Activated CD8-positive, alpha-beta memory T cell treated with anti-CD3 and anti-CD28 coated beads, Interleukin-2, amount 50 U/mL, for 48 hours (primary cell): Measurements from ENCODE around the gene LRP11.
A peak's percentile ranks its signal among the peaks of the same experiment; 100 is the strongest.
"Not testable (repeated sequence)": the region's sequence is repeated elsewhere in the genome, so short reads cannot be mapped to it uniquely, and the experiment has no call there.

ENCODE experiments used
- DNase-seq: peaks from one replicate; pipeline ENCODE4 v3.0.0-alpha.2; 2020

The LRP11 gene

DNA sequence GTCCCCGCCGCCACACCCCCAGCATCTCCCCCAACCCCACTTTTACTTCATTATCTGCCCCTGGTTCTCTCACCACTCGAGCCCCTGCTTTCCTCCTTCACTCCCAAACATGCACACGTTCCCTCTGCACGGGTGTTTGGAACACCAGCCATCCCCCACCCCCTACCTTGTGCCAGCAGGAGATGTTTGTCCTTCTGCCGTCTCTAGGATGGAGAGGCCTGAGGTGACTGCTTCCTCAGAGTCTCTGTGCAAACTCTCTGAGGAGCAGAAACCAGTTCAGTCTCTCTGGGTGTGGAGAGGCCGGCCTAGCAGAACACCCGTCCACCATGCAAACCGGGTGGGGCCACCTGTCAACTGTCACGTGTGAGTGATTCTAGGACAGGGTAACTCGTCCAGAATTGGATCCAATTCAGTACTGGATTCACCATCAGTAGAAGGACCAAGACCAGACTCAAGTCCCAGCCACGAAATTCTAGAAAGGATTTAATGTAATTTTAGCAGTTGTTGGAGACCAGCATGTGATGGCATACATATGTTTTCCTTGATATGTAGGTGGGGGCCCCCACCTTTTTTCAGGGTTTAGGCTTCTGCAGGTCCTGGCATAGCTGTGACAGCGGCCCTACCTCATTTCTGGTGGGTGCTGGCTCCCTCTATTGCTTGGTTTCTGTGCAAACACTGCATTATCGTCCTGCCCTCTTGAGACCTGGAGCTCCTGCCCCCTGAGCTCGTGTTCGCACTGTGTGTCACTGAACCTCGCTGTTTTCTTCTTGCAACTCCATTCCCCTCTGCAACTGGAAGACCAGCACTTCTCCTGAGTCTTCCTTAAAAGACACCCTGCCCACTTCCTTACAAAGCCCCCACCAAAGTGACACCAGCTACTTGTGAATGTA lies 33.9 kb upstream of the LRP11 start, which contains the start of gene RAET1E:
Gene RAET1E, minus strand, starts transcription at position 259 of the 890 bp plus-strand sequence. CDS start 7,212 bp downstream, outside the sequence.
- peak; percentile 37 for DNase-seq

- no peak for DNase-seq
Measured at GRCh38 chr6:149897015-149897697, 33.0 kb upstream of the LRP11 start.

DNA sequence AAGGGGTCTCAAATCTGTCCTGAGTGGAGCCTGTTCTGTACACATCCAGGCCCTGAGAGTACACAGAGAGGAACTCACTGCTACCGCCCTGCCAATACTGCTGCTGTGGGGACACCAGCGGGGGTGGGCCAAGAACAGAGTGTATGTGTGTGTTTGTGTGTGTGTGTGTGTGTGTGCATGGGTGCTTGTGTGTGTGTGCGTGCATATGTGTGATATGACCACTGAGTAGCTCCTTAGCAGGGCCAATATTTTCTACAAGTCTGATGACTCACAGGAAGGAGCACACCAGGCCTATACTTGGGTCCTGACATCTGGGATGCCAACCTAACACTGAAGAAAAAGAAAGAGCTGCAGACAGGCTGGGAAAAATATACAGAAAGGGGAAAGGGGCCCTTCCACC lies 32.3 kb upstream of the LRP11 start:
- no peak for DNase-seq

GRCh38 chr6:149895833-149896271 lies 31.7 kb upstream of the LRP11 start:
- DNase-seq = peak; percentile 50

DNA sequence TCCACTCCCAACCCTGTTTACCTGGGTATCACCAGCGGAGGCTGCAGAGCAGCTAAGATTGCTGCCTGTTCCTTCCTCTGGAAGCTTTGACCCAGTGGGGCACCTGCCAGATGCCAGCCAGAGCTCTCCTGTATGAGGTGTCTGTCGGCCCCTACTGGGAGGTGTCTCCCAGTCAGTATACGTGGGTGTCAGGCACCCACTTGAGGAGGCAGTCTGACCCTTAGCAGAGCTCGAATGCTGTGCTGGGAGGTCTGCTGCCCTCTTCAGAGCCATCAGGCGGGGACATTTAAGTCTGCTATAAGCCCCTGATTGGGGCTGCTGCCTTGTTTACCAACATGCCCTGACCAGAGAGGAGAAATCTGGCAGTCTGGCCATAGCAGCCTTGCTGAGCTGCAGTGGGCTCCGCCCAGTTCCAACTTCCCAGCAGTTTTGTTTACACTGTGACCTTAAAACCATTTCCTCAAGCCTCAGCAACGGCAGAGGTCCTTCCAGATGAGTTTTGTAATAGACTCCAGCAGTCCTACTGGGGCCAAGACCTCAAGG lies 31.0 kb upstream of the LRP11 start:
- DNase-seq = no peak

GRCh38 chr6:149891864-149892263 lies 27.7 kb upstream of the LRP11 start:
- not testable (repeated sequence) for DNase-seq

GRCh38 chr6:149891259-149891658 lies 27.1 kb upstream of the LRP11 start:
- no peak for DNase-seq

DNA sequence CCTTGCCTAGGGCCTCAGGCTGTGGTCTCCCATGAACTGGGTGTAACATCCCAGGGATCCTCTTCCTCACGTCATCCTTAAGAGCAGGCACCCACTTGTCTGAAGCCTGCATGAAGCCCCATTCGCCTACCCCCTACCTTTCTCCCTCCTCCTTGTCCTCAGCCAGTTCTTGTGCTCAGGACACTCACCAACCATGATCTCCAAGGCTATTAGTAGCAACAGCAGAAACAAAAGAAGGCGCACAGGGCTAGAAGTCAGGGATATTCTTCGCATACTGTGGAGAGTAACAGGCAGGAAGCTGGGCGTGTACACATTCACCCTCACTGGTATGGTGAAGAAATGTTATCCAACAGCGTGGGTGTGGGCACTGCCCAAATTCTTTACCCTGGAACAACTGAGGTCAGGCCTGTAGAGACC lies 26.5 kb upstream of the LRP11 start:
- no peak for DNase-seq

- no peak for DNase-seq
Measured at GRCh38 chr6:149889326-149889725, 25.2 kb upstream of the LRP11 start.

- DNase-seq = no peak
Measured at GRCh38 chr6:149888659-149889058, 24.5 kb upstream of the LRP11 start.

DNA sequence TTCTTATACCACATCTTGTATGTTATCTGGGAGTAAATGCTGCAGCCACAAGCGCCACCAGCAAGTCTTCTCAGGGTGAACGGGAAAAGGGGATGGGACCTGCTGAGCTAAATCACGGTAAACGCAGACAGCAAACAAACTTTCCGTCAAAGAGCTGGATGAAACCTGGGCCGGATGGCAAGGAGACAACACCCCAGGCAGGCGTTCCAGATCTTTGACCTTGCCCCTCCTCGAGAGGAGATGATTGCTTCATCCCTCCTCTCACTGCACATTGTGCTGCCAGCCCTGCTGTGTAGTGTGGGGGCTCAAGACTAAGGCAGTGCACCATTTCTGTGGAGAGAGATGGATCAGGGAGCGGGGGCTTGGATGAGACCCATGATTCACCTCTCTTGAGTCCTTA lies 23.9 kb upstream of the LRP11 start:
- DNase-seq = no peak

GRCh38 chr6:149887343-149887742 lies 23.2 kb upstream of the LRP11 start:
- DNase-seq = no peak

- no peak for DNase-seq
Measured at GRCh38 chr6:149885888-149886287, 21.7 kb upstream of the LRP11 start.

DNA sequence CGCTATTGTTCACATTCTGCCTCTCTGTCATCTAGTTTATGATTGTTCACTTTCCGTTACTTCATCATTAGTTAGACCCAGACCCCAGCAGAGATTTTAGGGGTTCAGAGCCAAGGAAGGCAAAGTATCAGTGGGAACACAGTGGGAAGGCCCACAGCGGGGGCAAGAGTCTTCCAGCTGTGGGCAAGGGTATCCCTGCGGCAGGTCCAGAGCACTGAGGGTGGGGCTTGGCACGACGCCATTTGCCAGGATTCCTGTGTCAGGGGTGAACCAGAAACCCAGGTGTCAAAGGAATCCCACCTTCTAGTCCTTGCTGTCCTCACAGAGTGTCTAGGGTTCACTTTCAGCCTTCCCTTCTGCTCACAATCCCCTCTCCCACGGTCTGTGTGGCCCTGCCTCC lies 20.5 kb upstream of the LRP11 start:
- no peak for DNase-seq

DNA sequence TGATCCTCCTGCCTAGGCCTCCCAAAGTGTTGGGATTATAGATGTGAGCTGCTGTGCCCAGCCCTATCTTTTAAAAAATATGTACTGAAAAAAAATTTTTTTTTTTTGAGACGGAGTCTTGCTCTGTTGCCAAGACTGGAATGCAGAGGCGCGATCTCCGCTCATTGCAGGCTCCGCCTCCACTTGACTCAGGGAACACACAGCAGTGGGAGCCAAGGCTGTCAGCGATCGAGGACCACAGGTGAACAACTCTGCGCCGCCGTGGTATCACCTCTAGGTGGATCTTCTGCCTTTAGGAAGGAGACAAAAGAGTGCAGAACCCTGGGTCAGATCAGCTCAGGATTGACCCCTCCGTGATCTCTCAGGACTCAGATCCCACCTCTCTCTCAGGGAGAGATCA lies 20.1 kb upstream of the LRP11 start:
- DNase-seq = no peak

DNA sequence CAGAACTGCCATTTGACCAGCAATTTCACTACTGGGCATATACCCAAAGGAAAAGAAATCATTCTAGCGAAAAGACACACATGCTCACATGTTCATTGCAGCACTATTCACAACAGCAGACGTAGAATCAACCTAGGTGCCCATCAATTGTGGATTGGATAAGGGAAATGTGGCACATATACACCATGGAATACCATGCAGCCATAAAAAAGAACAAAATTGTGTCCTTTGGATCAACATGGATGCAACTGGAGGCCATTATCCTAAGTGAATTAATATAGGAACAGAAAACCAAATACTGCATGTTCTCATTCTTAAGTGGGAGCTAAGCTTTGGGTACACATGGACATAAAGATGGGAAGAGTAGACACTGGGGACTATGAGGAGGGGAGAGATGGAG lies 17.7 kb upstream of the LRP11 start:
- no peak for DNase-seq

- no peak for DNase-seq
Measured at GRCh38 chr6:149881066-149881766, 17.1 kb upstream of the LRP11 start.

- DNase-seq = no peak
Measured at GRCh38 chr6:149877659-149878058, 13.5 kb upstream of the LRP11 start.

DNA sequence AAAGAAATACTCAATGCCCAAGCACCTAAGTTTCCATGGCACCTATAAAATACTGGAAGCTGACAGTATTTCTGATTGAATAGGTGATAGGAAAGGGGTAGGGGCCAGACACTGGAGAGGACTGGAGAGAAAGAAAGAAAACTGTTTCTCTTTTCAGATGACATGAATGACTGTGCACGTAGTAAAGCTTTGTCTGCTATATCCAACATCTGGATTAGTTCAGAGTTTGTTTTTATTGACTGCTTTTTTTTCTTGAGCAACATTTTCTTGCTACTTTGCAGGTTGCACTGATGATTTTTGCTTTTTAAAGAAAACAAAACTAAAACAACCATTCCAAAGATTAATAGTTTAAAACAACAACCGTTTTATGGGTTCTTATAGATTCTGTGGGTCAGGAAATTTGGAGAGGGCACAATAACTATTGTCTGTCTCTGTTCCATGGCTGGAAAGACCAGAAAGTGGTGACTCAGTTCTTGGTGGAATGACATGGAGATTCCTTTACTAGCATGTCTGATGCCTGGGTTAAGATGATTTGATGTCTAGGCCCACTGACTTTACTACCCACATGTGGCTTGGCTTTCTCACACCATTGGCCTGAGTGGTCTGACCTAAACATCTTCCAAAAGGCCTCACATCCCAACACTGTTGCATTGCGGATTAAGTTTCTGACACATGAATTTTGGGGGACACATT lies 12.2 kb upstream of the LRP11 start:
- no peak for DNase-seq

- no peak for DNase-seq
Measured at GRCh38 chr6:149872233-149872632, 8.1 kb upstream of the LRP11 start.

GRCh38 chr6:149871182-149871581 lies 7.0 kb upstream of the LRP11 start:
- no peak for DNase-seq

DNA sequence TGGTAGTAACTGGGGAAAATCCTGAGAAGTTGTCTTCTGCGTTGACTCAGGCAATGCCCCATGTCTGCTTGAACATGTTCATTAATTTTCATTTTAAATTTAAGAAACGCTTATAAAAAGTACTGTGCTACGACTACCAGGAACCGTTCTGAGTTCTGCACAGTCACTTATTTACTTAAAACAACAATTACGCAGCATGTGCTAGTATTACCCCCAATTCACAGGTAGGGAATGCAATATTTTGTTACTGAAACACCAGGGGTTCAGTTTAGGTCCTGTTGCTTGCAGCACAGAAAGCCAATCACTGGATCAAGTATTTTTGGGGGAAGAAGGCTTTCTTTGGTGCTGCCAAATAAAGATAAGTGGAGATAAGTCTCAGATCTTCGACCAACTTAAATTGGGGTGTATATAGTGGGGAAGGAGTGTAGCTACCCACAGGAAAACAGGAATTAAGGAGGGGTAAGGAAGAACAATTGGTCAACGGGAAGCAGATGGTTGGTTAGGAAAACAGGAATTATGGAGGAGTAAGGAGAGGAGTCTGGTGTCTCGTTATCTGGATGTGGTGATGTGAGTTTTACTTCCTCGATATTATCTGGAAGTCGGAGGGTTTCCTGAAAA lies 5.2 kb upstream of the LRP11 start:
- DNase-seq = no peak
